22Rv1 (cell line): Measurements from ENCODE around the gene C11orf21.

Source experiments
- CTCF ChIP-seq: fragments of 450-650 bp; IDR thresholded peaks from 2 replicates; pipeline ENCODE4 v1.5.1; 2017; ENCODE audit warnings: mild to moderate bottlenecking
- ZFX ChIP-seq: fragments of 450-650 bp; IDR thresholded peaks from 2 replicates; pipeline ENCODE4 v1.6.1; 2017; ENCODE audit warnings: antibody characterized with exemption, borderline replicate concordance

GRCh38 chr11:2273311-2273710 is 28.4 kb downstream of the C11orf21 start:
- TF ChIP-seq CTCF (no peak), ZFX (no peak)
